Astrocyte (in vitro differentiated cells and primary cell): ENCODE data around the gene METTL15. TPM values are rescaled to one million over a fixed set of nuclear protein-coding genes. Genes with fewer than 3 reads are reported as not detected.

ENCODE experiments used
- DNase-seq: peaks from one replicate; pipeline ENCODE4 v3.0.0-alpha.2; 2010; ENCODE audit warnings: low read depth
- FAIRE-seq: peaks from 2 replicates; lab custom pipeline; 2011; peaks lifted over from hg19 to GRCh38; lab: Jason Lieb, UNC
- H2AFZ ChIP-seq: 2 replicates; pipeline ENCODE4 v1.6.0; 2012; ENCODE audit warnings: low read depth, low read length, inconsistent platforms
- H3K27ac ChIP-seq: 2 replicates; pipeline ENCODE4 v1.5.1; 2011; ENCODE audit warnings: low read depth, low read length, inconsistent platforms
- H3K27me3 ChIP-seq: 2 replicates; pipeline ENCODE4 v1.6.0; 2011; ENCODE audit warnings: low read length, inconsistent platforms; ENCODE audit not compliant: insufficient read depth
- H3K36me3 ChIP-seq: 2 replicates; pipeline ENCODE4 v1.5.1; 2011; ENCODE audit warnings: low read length, inconsistent platforms; ENCODE audit not compliant: insufficient read depth
- H3K4me1 ChIP-seq: 2 replicates; pipeline ENCODE4 v1.5.1; 2011; ENCODE audit warnings: low read length, inconsistent platforms; ENCODE audit not compliant: insufficient read depth
- H3K4me2 ChIP-seq: 2 replicates; pipeline ENCODE4 v1.6.0; 2012; ENCODE audit warnings: low read length, inconsistent platforms
- H3K4me3 ChIP-seq: 2 replicates; pipeline ENCODE4 v1.5.1; 2011; ENCODE audit warnings: low read depth, mild to moderate bottlenecking, low read length, inconsistent platforms; ENCODE audit not compliant: insufficient read depth
- H3K79me2 ChIP-seq: 2 replicates; pipeline ENCODE4 v1.6.0; 2012; ENCODE audit warnings: mild to moderate bottlenecking, low read length, inconsistent platforms; ENCODE audit not compliant: insufficient read depth
- H3K9ac ChIP-seq: 2 replicates; pipeline ENCODE4 v1.6.0; 2012; ENCODE audit warnings: mild to moderate bottlenecking, low read length, inconsistent platforms
- H3K9me3 ChIP-seq: 2 replicates; pipeline ENCODE4 v1.5.1; 2012; ENCODE audit warnings: low read depth, mild to moderate bottlenecking, low read length, inconsistent platforms; ENCODE audit not compliant: insufficient read depth
- H4K20me1 ChIP-seq: 2 replicates; pipeline ENCODE4 v1.6.0; 2012; ENCODE audit warnings: low read length, inconsistent platforms; ENCODE audit not compliant: insufficient read depth
- H3K27ac Mint-ChIP-seq: one replicate; pipeline ENCODE4 v1.8.0; 2021; ENCODE audit warnings: mild to moderate bottlenecking, mixed read lengths; ENCODE audit not compliant: unreplicated experiment
- H3K27me3 Mint-ChIP-seq: one replicate; pipeline ENCODE4 v1.8.0; 2021; ENCODE audit warnings: low read depth, mixed read lengths; ENCODE audit not compliant: unreplicated experiment
- H3K36me3 Mint-ChIP-seq: one replicate; pipeline ENCODE4 v1.8.0; 2021; ENCODE audit warnings: low read depth, mixed read lengths; ENCODE audit not compliant: unreplicated experiment
- H3K4me1 Mint-ChIP-seq: one replicate; pipeline ENCODE4 v1.8.0; 2021; ENCODE audit warnings: low read depth, mixed read lengths; ENCODE audit not compliant: unreplicated experiment
- H3K4me3 Mint-ChIP-seq: one replicate; pipeline ENCODE4 v1.8.0; 2021; ENCODE audit warnings: mild to moderate bottlenecking, moderate library complexity, mixed read lengths; ENCODE audit not compliant: unreplicated experiment
- H3K9me3 Mint-ChIP-seq: one replicate; pipeline ENCODE4 v1.8.0; 2021; ENCODE audit warnings: mild to moderate bottlenecking, mixed read lengths; ENCODE audit not compliant: unreplicated experiment
- CTCF ChIP-seq: IDR thresholded peaks from 2 replicates; pipeline ENCODE4 v1.5.1; 2011; ENCODE audit warnings: low read depth, mild to moderate bottlenecking, inconsistent platforms, low read length, moderate library complexity; ENCODE audit not compliant: insufficient read depth
- EZH2 ChIP-seq: IDR thresholded peaks from 2 replicates; pipeline ENCODE4 v1.6.1; 2012; ENCODE audit warnings: mild to moderate bottlenecking, low read length, inconsistent platforms; ENCODE audit not compliant: insufficient read depth
- total RNA-seq: library from RNA; stranded (reverse); gene quantifications from 2 replicates; pipeline ENCODE4 v1.2.1, GENCODE V29; 2021

Gene METTL15
- total RNA-seq, 1 donor from 2014 or later = 10.8 TPM

- H4K20me1 ChIP-seq = no peaks in the 10 kb centered on the region
- peak overlapping the region; percentile 92 for H3K9ac ChIP-seq
- H3K4me2 ChIP-seq = peak overlapping the region; percentile 89
- H3K9me3 ChIP-seq = no peaks in the 10 kb centered on the region
- H3K27me3 Mint-ChIP-seq = no peaks in the 10 kb centered on the region
- H3K27ac Mint-ChIP-seq = no peak overlapping the region
- H3K4me1 ChIP-seq = peaks cover 11% of the 10 kb centered on the region
- H3K27me3 ChIP-seq = no peaks in the 10 kb centered on the region
- no peak overlapping the region for H3K4me3 Mint-ChIP-seq
- H2AFZ ChIP-seq = no peak overlapping the region
- peaks cover 89% of the 10 kb centered on the region for H3K79me2 ChIP-seq
- TF ChIP-seq EZH2 = no peak
- TF ChIP-seq CTCF = no peak
- no peaks in the 10 kb centered on the region for H3K9me3 Mint-ChIP-seq
- peak overlapping the region; percentile 85 for H3K4me3 ChIP-seq
- DNase-seq = no peak
- H3K36me3 Mint-ChIP-seq = no peaks in the 10 kb centered on the region
- no peaks in the 10 kb centered on the region for H3K36me3 ChIP-seq
- peaks cover 15% of the 10 kb centered on the region for H3K4me1 Mint-ChIP-seq
- peak overlapping the region; percentile 92 for H3K27ac ChIP-seq
- FAIRE-seq = no peak
Observed at GRCh38 chr11:28106353-28107043, 1.7 kb upstream of the METTL15 start.

GRCh38 chr11:28107191-28107749 lies 918 bp upstream of the METTL15 start:
- peaks cover 16% of the 10 kb centered on the region for H3K4me1 Mint-ChIP-seq
- Histone ChIP-seq H4K20me1 (no peaks in the 10 kb centered on the region), H3K4me3 (peak overlapping the region; percentile 85), H3K9ac (peak overlapping the region; percentile 92), H3K4me1 (peaks cover 11% of the 10 kb centered on the region), H2AFZ (peak overlapping the region; percentile 48), H3K36me3 (no peaks in the 10 kb centered on the region), H3K27me3 (no peaks in the 10 kb centered on the region), H3K79me2 (peaks cover 89% of the 10 kb centered on the region), H3K4me2 (peak overlapping the region; percentile 89), H3K9me3 (no peaks in the 10 kb centered on the region), H3K27ac (peak overlapping the region; percentile 92)
- H3K36me3 Mint-ChIP-seq = no peaks in the 10 kb centered on the region
- no peaks in the 10 kb centered on the region for H3K27me3 Mint-ChIP-seq
- DNase-seq (no peak), FAIRE-seq (no peak)
- H3K9me3 Mint-ChIP-seq = no peaks in the 10 kb centered on the region
- TF ChIP-seq EZH2 (no peak), CTCF (no peak)
- H3K4me3 Mint-ChIP-seq = peak overlapping the region; percentile 97
- peak overlapping the region; percentile 98 for H3K27ac Mint-ChIP-seq

- peak overlapping the region; percentile 97 for H3K4me3 Mint-ChIP-seq
- H3K36me3 Mint-ChIP-seq = no peaks in the 10 kb centered on the region
- Histone ChIP-seq H3K27me3 (no peaks in the 10 kb centered on the region), H3K4me2 (peak overlapping the region; percentile 89), H3K36me3 (no peaks in the 10 kb centered on the region), H2AFZ (no peak overlapping the region), H3K4me1 (peaks cover 11% of the 10 kb centered on the region), H3K4me3 (peak overlapping the region; percentile 65), H3K9me3 (no peaks in the 10 kb centered on the region), H4K20me1 (no peaks in the 10 kb centered on the region), H3K79me2 (peaks cover 86% of the 10 kb centered on the region), H3K27ac (peak overlapping the region; percentile 92), H3K9ac (peak overlapping the region; percentile 98)
- H3K27me3 Mint-ChIP-seq = no peaks in the 10 kb centered on the region
- DNase-seq (no peak), FAIRE-seq (no peak)
- no peaks in the 10 kb centered on the region for H3K9me3 Mint-ChIP-seq
- peak overlapping the region; percentile 98 for H3K27ac Mint-ChIP-seq
- H3K4me1 Mint-ChIP-seq = peaks cover 16% of the 10 kb centered on the region
- TF ChIP-seq EZH2 = no peak
- no peak for TF ChIP-seq CTCF
Observed at GRCh38 chr11:28108958-28109357, 770 bp downstream of the METTL15 start.
